DMS 273 treated with DMSO at 0.1 percent for 48 hours (cell line): Measurements from ENCODE around the gene FOXD4.
"Not testable (repeated sequence)": the region's sequence is repeated elsewhere in the genome, so short reads cannot be mapped to it uniquely, and the experiment has no call there.

Experiments
- DNase-seq: peaks from one replicate; lab custom pipeline; 2025; lab: John Stamatoyannopoulos, UW

FOXD4 gene

GRCh38 chr9:117995-118467 lies at the start of gene FOXD4:
Gene FOXD4 (minus strand): TSS chr9:118417. CDS start chr9:118119, 298 bp downstream.
- not testable (repeated sequence) for DNase-seq

- DNase-seq, result not testable (repeated sequence)
These were observed 41.7 kb upstream of the FOXD4 start for GRCh38 chr9:159871-160270.

- DNase-seq, result not testable (repeated sequence)
These were observed 33.0 kb upstream of the FOXD4 start for GRCh38 chr9:151173-151572.

DNA sequence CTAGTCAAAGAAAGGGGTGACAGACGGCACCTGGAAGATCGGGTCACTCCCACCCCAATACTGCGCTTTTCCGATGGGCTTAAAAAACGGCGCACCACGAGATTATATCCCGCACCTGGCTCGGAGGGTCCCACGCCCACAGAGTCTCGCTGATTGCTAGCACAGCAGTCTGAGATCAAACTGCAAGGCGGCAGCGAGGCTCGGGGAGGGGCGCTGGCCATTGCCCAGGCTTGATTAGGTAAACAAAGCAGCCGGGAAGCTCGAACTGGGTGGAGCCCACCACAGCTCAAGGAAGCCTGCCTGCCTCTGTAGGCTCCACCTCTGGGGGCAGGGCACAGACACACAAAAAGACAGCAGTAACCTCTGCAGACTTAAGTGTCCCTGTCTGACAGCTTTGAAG lies 21.7 kb upstream of the FOXD4 start:
- not testable (repeated sequence) for DNase-seq

- not testable (repeated sequence) for DNase-seq
These were observed 848 bp downstream of the FOXD4 start for GRCh38 chr9:117144-117994.

DNA sequence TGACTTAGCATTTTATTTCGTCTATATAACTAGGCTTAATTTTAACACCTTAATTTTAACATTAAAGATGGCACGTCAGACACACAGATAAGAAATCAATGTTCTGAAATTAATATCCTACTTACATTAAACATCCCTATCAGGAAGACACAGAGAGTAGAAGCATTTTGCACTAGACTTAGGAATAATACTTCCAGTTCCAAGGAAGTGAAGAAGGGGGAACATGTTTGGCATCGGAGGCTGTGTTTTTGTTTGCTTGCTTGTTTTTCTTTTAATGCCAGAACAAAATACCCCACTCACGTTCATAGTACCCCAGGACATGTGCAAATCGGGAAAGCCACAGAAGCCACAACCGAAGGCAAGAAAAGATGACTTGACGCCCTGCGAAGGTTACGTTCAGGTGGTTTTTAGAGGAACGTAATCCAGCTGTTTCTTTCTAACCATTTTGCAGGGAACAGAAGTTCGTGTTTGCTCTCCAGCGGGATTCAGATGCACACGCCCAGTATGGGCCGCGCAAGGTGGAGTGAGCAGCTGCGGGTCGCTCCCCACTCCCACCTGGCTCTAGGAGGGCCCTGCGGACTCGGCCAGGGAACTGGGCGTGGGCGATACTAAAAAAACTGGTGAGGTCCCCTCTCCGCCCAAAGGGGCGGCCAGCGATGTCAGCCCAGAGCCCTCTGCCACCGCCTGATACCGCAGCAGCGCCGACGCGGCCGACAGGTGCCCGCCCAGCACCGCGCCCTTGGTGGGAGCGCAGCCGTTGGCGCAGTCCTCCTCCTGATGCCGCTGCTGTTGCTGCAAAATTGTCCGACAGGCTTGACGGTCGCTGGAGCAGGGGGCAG lies 1.8 kb downstream of the FOXD4 start:
- DNase-seq, result not testable (repeated sequence)

- DNase-seq, result not testable (repeated sequence)
These were observed 3.1 kb downstream of the FOXD4 start for GRCh38 chr9:115118-115451.

DNA sequence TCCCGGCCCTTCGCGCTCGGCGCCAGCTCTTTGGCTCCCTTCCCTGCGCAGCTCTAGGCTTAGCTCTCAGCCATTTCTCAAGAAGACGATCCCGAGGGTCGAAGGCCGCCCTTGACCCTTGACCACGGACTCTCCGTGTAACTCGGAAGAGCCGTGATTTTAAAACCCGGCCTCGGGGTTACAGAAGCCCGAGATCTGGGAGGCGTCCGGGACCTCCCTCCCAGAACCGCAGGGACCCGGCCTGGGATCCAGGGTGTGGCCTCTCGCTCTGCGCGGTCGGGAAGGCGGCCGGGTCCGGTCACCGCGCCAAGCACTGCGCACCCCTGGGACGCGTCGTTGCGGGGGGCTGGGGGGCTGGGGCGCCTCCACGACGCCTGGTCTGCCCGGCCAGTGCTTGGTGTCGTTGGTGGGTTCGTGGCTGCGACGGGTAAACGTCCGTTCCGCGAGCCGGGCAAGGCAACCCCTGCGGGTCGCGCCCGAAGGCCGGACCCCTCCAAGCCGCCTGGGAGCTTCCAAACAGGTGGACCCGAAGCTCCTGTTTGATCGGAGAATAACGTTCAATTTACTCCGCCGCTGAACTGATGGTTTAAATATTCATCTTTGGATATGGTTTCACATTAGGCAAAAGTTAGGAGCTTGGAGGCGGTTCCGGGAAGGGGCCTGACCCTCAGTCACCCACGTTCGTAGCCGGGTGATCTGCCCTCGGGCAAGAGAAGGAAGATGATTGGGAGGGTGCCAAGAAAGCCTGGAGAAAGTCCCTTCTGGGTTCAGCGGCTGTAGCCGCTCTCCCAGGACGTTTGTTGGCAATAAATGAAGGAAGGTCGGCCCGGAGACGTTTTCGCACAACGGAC lies 3.7 kb downstream of the FOXD4 start:
- not testable (repeated sequence) for DNase-seq

GRCh38 chr9:113468-114266 lies 4.5 kb downstream of the FOXD4 start:
- DNase-seq, result not testable (repeated sequence)

DNA sequence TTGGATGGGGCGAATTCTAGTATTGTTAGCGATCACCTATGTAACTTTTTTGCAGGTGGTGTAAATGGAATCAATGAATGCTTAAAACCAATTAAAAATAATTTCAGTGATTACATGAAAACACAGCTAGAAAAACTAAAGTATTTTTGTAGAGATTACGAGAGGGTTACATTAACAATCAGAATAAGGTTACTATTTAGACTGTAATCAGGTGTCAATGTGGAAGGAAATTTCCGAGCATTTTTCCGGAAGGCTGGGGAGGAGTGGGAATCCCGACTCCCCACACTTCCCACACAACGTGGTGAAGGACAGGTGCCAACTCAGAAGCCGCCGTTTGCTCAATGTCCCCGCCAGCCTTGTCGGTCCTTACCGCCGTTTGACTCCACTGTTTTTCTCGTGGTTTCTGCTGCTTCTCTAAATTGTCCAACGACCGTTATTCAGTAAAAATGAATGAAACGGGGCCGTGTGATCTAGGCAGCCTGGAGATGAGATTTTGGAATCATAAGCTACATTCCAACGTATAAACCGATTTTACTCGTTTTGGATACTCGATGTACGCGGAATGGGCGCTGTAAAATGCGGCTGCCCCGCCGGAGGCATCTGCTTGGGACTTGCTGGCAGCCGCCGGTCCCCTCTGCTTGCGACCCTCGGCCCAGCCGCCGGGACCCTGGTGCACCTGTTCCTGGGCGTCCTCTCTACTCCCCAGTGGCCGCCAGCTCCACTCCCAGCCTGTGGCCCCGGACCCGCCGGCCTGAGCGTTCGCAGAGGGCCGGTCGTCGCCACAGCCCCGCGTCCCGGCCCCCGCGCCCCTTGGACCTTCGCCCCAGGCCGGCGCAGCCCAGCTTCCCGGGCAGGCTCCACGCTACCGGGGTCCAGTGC lies 5.4 kb downstream of the FOXD4 start:
- not testable (repeated sequence) for DNase-seq

DNA sequence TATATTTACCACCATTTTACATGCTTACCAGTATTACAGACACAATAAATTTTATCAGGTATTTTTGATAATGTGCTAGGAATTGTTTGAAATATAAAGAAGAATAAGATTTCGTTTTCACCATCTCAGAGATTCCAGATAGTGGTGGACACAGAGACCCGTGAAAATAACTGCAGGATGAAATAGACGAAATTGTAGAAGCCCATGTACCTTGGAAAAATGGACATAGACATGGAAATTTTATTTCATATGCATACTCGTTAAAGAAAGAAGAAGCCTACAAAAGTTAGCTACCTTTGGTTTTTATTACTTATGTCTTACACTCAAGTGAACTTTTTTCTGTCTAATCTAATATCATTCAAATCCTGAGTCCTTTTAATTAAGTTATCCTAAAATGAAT lies 7.5 kb downstream of the FOXD4 start:
- DNase-seq, result not testable (repeated sequence)

GRCh38 chr9:109540-109939 lies 8.7 kb downstream of the FOXD4 start:
- DNase-seq, result not testable (repeated sequence)

DNA sequence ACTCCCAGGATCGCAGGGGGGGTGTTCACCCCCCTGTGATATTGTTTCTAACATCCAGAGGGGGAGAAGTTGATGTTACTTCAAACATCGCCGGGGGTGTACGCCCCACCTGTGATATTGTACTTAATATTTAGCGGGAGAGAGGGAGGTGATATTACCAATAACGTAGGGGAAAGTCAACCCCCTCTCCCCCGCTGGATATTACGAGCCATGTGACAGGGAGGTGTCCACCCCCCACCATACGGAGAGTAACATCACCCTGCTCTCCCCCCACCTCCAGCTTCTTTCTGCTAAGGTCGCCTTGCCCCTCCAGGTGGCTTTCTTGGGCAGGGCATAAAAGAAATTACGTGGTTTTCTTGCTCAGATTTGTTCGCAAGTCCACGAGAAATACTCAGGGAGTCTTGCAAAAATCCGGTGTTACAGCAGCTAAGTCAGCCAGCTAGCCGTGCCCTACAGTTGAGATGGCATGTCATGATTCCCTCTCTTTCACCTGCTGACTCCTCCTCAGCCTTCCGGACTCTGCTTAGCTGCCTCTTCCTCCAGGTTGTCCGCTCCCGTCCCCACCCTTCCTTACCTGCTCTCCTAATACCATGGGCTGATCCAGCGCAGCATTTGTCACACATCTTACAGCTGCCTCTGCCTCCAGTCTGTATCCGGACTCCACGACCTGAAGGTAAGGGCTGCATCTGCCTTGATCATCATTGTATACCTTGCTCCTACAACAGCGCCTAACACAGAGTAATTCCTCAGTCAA lies 9.3 kb downstream of the FOXD4 start:
- not testable (repeated sequence) for DNase-seq

GRCh38 chr9:105991-106390 lies 12.2 kb downstream of the FOXD4 start:
- DNase-seq, result not testable (repeated sequence)

- not testable (repeated sequence) for DNase-seq
These were observed 17.8 kb downstream of the FOXD4 start for GRCh38 chr9:100430-100829.

DNA sequence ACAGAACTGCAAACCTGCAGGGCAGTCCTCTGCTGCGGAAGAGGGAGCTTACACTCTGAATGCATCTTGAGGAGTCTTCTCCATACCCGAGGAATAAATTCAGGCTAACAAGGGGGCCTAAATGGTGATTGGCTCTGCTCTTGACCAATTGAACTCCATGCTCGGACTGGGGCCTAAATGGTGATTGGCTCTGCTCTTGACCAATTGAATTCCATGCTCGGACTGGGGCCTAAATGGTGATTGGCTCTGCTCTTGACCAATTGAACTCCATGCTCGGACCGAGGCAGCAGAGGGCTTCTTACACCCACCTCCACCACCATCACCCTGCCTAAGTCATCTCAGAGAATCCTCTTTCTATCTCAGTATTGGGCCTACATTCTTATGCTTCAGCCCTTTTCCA lies 18.4 kb downstream of the FOXD4 start:
- not testable (repeated sequence) for DNase-seq

DNA sequence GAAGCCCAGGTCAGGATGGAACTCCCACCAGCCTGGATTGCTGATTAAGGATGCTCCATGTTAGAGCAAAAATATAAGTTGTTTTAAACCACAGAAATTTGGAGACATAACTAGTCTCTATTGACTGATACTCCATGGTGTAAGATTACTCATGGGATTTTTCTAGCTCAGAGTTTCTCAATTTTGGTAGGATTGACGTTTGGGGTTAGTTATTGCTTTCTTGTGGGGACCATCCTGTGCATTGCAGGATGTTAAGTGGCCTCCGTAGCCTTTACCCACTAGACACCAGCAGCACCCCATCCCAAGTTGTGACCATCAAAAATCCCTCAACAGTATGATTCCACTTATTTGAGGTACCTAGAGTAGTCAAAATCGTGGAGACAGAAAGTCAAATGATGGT lies 19.4 kb downstream of the FOXD4 start:
- not testable (repeated sequence) for DNase-seq

GRCh38 chr9:94992-95391 lies 23.2 kb downstream of the FOXD4 start:
- DNase-seq, result not testable (repeated sequence)

- DNase-seq, result not testable (repeated sequence)
These were observed 23.9 kb downstream of the FOXD4 start for GRCh38 chr9:94323-94722.
